HG03354 (cell line): Measurements from ENCODE around the gene PARD3.

Experiments used
- ATAC-seq: cut with Tn5 transposase; IDR thresholded peaks from one replicate; pipeline ENCODE4 v1.9.1; 2021; ENCODE audit warnings: mild to moderate bottlenecking; ENCODE audit not compliant: unreplicated experiment, poor library complexity, severe bottlenecking

PARD3 gene

GRCh38 chr10:34826221-34826620, 11.1 kb upstream of the PARD3 start:
- no peak for ATAC-seq

- no peak for ATAC-seq
Observed at GRCh38 chr10:34825414-34825813, 10.3 kb upstream of the PARD3 start.

GRCh38 chr10:34824870-34825269, 9.8 kb upstream of the PARD3 start:
- ATAC-seq: no peak

GRCh38 chr10:34821587-34822585, 6.8 kb upstream of the PARD3 start:
- ATAC-seq: no peak

GRCh38 chr10:34817586-34817985, 2.5 kb upstream of the PARD3 start:
- ATAC-seq: no peak

- ATAC-seq: no peak
Observed at GRCh38 chr10:34817054-34817453, 2.0 kb upstream of the PARD3 start.

- ATAC-seq: no peak
Observed at GRCh38 chr10:34816501-34817002, 1.5 kb upstream of the PARD3 start.

- no peak for ATAC-seq
Observed at GRCh38 chr10:34816085-34816496, 995 bp upstream of the PARD3 start.

- peak; percentile 19 for ATAC-seq
Observed at GRCh38 chr10:34814913-34815184, 247 bp downstream of the PARD3 start.

GRCh38 chr10:34814223-34814912, 728 bp downstream of the PARD3 start:
- peak; percentile 33 for ATAC-seq

GRCh38 chr10:34813626-34814222, 1.4 kb downstream of the PARD3 start:
- no peak for ATAC-seq

GRCh38 chr10:34812771-34813170, 2.3 kb downstream of the PARD3 start:
- no peak for ATAC-seq

GRCh38 chr10:34811968-34812514, 3.1 kb downstream of the PARD3 start:
- ATAC-seq: no peak

- ATAC-seq: no peak
Observed at GRCh38 chr10:34811126-34811967, 3.7 kb downstream of the PARD3 start.

GRCh38 chr10:34809796-34810195, 5.3 kb downstream of the PARD3 start:
- ATAC-seq: peak; percentile 20

- peak; percentile 60 for ATAC-seq
Observed at GRCh38 chr10:34808801-34809745, 6.0 kb downstream of the PARD3 start.

GRCh38 chr10:34808336-34808735, 6.8 kb downstream of the PARD3 start:
- ATAC-seq: no peak

GRCh38 chr10:34804306-34804705, 10.8 kb downstream of the PARD3 start:
- no peak for ATAC-seq
